ENCODE data around the gene CALHM1. TPM values are rescaled to one million over a fixed set of nuclear protein-coding genes. Genes with fewer than 3 reads are reported as not detected.
"Not testable (repeated sequence)": the region's sequence is repeated elsewhere in the genome, so short reads cannot be mapped to it uniquely, and the experiment has no call there.

The CALHM1 gene
- total RNA-seq, 2 experiments from 2014 or later: 0.13 TPM; not detected in 1

- H3K4me1 ChIP-seq (ENCODE audit: insufficient read depth, low read length, poor library complexity, severe bottlenecking): no peaks in the 10 kb centered on the region
- no peak overlapping the region for H3K4me2 ChIP-seq (ENCODE audit: low read length)
- no peak overlapping the region for H2AFZ ChIP-seq (ENCODE audit: low read length)
- no peak overlapping the region for H3K27ac ChIP-seq (ENCODE audit: low read depth, low read length, poor library complexity, severe bottlenecking)
- TF ChIP-seq CTCF (conservative IDR thresholded peaks at IDR 0.05; ENCODE audit: low read length): no peak
- no peak for TF ChIP-seq EZH2phosphoT487 (IDR thresholded peaks at IDR 0.05; ENCODE audit: borderline replicate concordance, low read depth, low read length)
- no peak for DNase-seq (ENCODE audit: low spot score)
- CTCF ChIA-PET (ENCODE audit: unreplicated experiment): no interaction called here
- BruUV-seq (replicated peaks): no TSS peak
- no peaks in the 10 kb centered on the region for H3K9me3 ChIP-seq (ENCODE audit: low read length)
- POLR2A ChIA-PET: interaction anchor here (1.1 kb wide), 1 partner anchor 66 kb away, joined by 4 read pairs; no protein-coding TSS in a partner anchor
- no peak overlapping the region for H3K4me3 ChIP-seq (ENCODE audit: low read depth, low read length, poor library complexity, severe bottlenecking)
- peaks cover 96% of the 10 kb centered on the region for H3K36me3 ChIP-seq (ENCODE audit: insufficient read depth, low read length)
- H4K20me1 ChIP-seq (ENCODE audit: insufficient read depth, low read length): no peaks in the 10 kb centered on the region
- no peaks in the 10 kb centered on the region for H3K9me2 ChIP-seq (ENCODE audit: insufficient read depth, low read length)
- no peaks in the 10 kb centered on the region for H3K79me2 ChIP-seq (ENCODE audit: insufficient read depth, low read depth, low read length)
- intact Hi-C loops (cut with micrococcal nuclease; ENCODE audit: unreplicated experiment): no loop called here
Measured at GRCh38 chr10:103419101-103419500, 39.6 kb downstream of the CALHM1 start.

- H3K4me1 ChIP-seq (ENCODE audit: insufficient read depth, low read length, poor library complexity, severe bottlenecking): no peaks in the 10 kb centered on the region
- CTCF ChIA-PET (ENCODE audit: unreplicated experiment): no interaction called here
- no peak overlapping the region for H3K27ac ChIP-seq (ENCODE audit: low read depth, low read length, poor library complexity, severe bottlenecking)
- no peak overlapping the region for H2AFZ ChIP-seq (ENCODE audit: low read length)
- POLR2A ChIA-PET: no interaction called here
- no peak for DNase-seq (ENCODE audit: low spot score)
- H3K4me2 ChIP-seq (ENCODE audit: low read length): no peak overlapping the region
- no peaks in the 10 kb centered on the region for H3K9me2 ChIP-seq (ENCODE audit: insufficient read depth, low read length)
- no peak overlapping the region for H3K4me3 ChIP-seq (ENCODE audit: low read depth, low read length, poor library complexity, severe bottlenecking)
- H4K20me1 ChIP-seq (ENCODE audit: insufficient read depth, low read length): no peaks in the 10 kb centered on the region
- no peak for TF ChIP-seq CTCF (conservative IDR thresholded peaks at IDR 0.05; ENCODE audit: low read length)
- TF ChIP-seq EZH2phosphoT487 (IDR thresholded peaks at IDR 0.05; ENCODE audit: borderline replicate concordance, low read depth, low read length): no peak
- no peaks in the 10 kb centered on the region for H3K9me3 ChIP-seq (ENCODE audit: low read length)
- intact Hi-C loops (cut with micrococcal nuclease; ENCODE audit: unreplicated experiment): loop anchor here (1.0 to 2.0 kb wide), 2 partner anchors 68 to 175 kb away; no protein-coding TSS in a partner anchor
- no peaks in the 10 kb centered on the region for H3K79me2 ChIP-seq (ENCODE audit: insufficient read depth, low read depth, low read length)
- BruUV-seq (replicated peaks): no TSS peak
- H3K36me3 ChIP-seq (ENCODE audit: insufficient read depth, low read length): peaks cover 96% of the 10 kb centered on the region
Measured at GRCh38 chr10:103417601-103418000, 41.1 kb downstream of the CALHM1 start.

- POLR2A ChIA-PET; H2AFZ ChIP-seq (ENCODE audit: low read length); H3K4me1 ChIP-seq (ENCODE audit: insufficient read depth, low read length, poor library complexity, severe bottlenecking); H4K20me1 ChIP-seq (ENCODE audit: insufficient read depth, low read length); H3K27ac ChIP-seq (ENCODE audit: low read depth, low read length, poor library complexity, severe bottlenecking); H3K9me3 ChIP-seq (ENCODE audit: low read length); DNase-seq (ENCODE audit: low spot score); H3K9me2 ChIP-seq (ENCODE audit: insufficient read depth, low read length); H3K79me2 ChIP-seq (ENCODE audit: insufficient read depth, low read depth, low read length); BruUV-seq (replicated peaks); H3K4me2 ChIP-seq (ENCODE audit: low read length); CTCF ChIA-PET (ENCODE audit: unreplicated experiment); H3K4me3 ChIP-seq (ENCODE audit: low read depth, low read length, poor library complexity, severe bottlenecking): not testable (repeated sequence)
- peaks cover 96% of the 10 kb centered on the region for H3K36me3 ChIP-seq (ENCODE audit: insufficient read depth, low read length)
- peak; percentile 38; the same call in 1 of the 2 replicates for TF ChIP-seq CTCF (conservative IDR thresholded peaks at IDR 0.05; ENCODE audit: low read length)
- intact Hi-C loops (cut with micrococcal nuclease; ENCODE audit: unreplicated experiment): loop anchor here (1.0 to 2.0 kb wide), 2 partner anchors 68 to 176 kb away; no protein-coding TSS in a partner anchor
Measured at GRCh38 chr10:103417148-103417469, 41.6 kb downstream of the CALHM1 start.
